Choroid plexus epithelial cell (primary cell): Measurements from ENCODE around the gene KCTD17.

Experiments used
- DNase-seq: peaks from one replicate; pipeline ENCODE4 v3.0.0-alpha.2; 2010; ENCODE audit warnings: low read depth
- H3K4me3 ChIP-seq: 2 replicates; pipeline ENCODE4 v1.5.1; 2011; ENCODE audit warnings: low read depth, mild to moderate bottlenecking, control low read depth, low read length, moderate library complexity
- TF ChIP-seq, protein P1 (sequence below): conservative IDR thresholded peaks from 2 replicates; pipeline ENCODE4 v1.5.1; 2011; ENCODE audit warnings: low read depth, mild to moderate bottlenecking, control low read depth, inconsistent platforms, low read length, moderate library complexity

KCTD17 gene

GRCh38 chr22:37072673-37073072 is 21.1 kb downstream of the KCTD17 start:
- no peak for DNase-seq
- TF ChIP-seq, protein P1, sequence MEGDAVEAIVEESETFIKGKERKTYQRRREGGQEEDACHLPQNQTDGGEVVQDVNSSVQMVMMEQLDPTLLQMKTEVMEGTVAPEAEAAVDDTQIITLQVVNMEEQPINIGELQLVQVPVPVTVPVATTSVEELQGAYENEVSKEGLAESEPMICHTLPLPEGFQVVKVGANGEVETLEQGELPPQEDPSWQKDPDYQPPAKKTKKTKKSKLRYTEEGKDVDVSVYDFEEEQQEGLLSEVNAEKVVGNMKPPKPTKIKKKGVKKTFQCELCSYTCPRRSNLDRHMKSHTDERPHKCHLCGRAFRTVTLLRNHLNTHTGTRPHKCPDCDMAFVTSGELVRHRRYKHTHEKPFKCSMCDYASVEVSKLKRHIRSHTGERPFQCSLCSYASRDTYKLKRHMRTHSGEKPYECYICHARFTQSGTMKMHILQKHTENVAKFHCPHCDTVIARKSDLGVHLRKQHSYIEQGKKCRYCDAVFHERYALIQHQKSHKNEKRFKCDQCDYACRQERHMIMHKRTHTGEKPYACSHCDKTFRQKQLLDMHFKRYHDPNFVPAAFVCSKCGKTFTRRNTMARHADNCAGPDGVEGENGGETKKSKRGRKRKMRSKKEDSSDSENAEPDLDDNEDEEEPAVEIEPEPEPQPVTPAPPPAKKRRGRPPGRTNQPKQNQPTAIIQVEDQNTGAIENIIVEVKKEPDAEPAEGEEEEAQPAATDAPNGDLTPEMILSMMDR: no peak
- no peak overlapping the region for H3K4me3 ChIP-seq

GRCh38 chr22:37074537-37074936 is 23.0 kb downstream of the KCTD17 start:
- TF ChIP-seq, protein P1: no peak
- DNase-seq: no peak
- H3K4me3 ChIP-seq: no peak overlapping the region

GRCh38 chr22:37075046-37075445 is 23.5 kb downstream of the KCTD17 start:
- no peak for DNase-seq
- TF ChIP-seq, protein P1: no peak
- H3K4me3 ChIP-seq: no peak overlapping the region

DNA sequence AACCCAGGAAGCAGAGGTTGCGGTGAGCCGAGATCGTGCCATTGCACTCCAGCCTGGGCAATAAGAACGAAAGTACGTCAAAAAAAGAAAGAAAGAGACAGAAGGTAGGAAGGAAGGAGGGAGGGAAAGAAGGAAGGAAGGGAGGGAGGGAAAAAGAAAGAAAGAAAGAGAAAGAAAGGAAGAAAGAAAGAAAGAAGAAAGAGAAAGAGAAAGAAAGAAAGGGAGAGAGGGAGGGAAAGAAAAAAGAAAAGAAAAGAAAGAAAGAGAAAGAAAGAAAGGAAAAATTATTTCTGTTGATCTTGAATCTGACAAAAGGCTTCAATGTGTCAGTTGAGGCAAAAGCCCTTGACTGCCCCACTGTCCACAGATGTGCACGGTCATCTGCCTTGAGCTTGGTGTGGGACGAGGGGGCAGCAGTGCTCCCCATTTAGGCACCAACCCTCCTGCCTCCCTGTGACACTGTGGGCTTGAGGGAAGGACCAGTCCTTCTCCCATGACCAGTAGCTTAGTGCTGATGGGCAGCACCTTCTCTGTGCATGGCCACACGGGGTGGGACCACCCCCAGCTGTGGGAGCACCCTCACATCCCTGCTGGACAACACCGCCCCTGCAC is 24.4 kb downstream of the KCTD17 start:
- TF ChIP-seq, protein P1: no peak
- no peak overlapping the region for H3K4me3 ChIP-seq
- no peak for DNase-seq

DNA sequence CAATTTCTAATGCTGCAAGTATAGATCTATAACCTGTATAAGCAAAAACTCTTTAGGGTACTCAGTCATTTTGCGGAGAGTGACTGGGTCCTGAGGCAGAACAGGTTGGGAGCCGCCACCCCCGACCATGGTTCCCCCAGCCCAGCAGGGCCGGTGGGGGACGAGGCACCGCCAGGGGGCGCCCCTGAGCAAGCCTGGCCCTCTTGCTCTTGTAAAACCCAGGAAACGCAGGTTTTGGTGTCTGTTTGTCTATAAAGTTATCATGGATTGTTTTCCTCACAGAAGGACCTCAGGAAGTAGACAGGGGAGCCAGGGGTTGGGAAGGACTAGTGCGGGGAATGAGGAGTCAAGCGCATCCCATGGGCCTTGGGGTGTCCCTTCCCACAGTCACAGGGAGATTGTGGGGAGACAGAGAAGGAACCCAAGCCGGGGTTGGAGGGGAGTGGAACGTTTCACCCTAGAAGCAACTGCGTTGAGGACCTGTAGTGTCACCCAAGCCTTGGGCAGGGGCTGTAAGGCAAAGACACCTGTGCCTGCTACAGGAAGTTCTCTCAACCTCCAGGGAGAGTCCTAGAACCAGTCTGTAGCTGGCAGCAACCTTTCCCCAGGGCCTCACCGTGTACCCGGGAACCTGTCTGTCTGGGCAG is 26.4 kb downstream of the KCTD17 start:
- TF ChIP-seq, protein P1: peak; percentile 99
- DNase-seq: peak; percentile 66
- H3K4me3 ChIP-seq: no peak overlapping the region

DNA sequence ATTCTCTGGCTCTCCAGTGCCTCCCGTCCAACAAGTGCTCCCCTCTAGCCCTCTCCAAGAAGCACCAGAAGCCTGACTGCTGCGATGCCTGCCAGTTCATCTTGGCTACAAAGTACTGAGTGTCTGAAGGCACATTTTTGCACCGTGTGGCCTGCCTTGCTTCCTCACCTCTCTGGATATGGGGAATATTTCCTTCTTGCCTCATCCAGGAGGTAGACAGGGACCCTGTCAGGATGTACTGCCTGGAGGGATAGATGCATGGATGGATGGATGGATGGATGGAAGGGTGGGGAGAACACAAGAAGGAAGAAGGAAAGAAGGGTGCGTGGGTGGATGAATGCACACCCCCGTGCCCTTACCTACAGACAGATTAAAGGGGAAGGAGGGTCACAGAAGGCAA is 27.6 kb downstream of the KCTD17 start:
- H3K4me3 ChIP-seq: no peak overlapping the region
- TF ChIP-seq, protein P1: no peak
- DNase-seq: no peak

- TF ChIP-seq, protein P1: no peak
- DNase-seq: peak; percentile 51
- no peak overlapping the region for H3K4me3 ChIP-seq
Observed at GRCh38 chr22:37079668-37080171, 28.2 kb downstream of the KCTD17 start.
